ENCODE measurements around the gene KLC3.

The KLC3 gene

GRCh38 chr19:45349430-45349941 lies 8.9 kb downstream of the KLC3 start:
- H3K36me3 ChIP-seq (ENCODE audit: insufficient read depth, low read length) = peaks cover 37% of the 10 kb centered on the region
- no peaks in the 10 kb centered on the region for H3F3A ChIP-seq (ENCODE audit: insufficient read depth, low read length)
- no peaks in the 10 kb centered on the region for H3K9me2 ChIP-seq (ENCODE audit: low read depth, low read length)
- peaks cover 13% of the 10 kb centered on the region; the same call in 1 of the 2 replicates for H3K27me3 ChIP-seq (ENCODE audit: insufficient read depth, low read length)
- no peak overlapping the region for H3K4me3 ChIP-seq (ENCODE audit: low read depth, low read length, poor library complexity, severe bottlenecking)
- TF ChIP-seq EZH2 (IDR thresholded peaks at IDR 0.05; ENCODE audit: borderline replicate concordance, low read length) = no peak
- no peak for TF ChIP-seq CTCF (IDR thresholded peaks at IDR 0.05; ENCODE audit: low read length)
- no peak overlapping the region for H3K4me2 ChIP-seq (ENCODE audit: low read length)
- no peaks in the 10 kb centered on the region for H3K4me1 ChIP-seq (ENCODE audit: insufficient read depth, low read length, severe bottlenecking)
- H2AFZ ChIP-seq (ENCODE audit: low read length) = no peak overlapping the region
- no peak overlapping the region for H3K27ac ChIP-seq (ENCODE audit: low read depth, low read length, poor library complexity, severe bottlenecking)
- no peaks in the 10 kb centered on the region for H3K9me3 ChIP-seq (ENCODE audit: low read length)
- no peaks in the 10 kb centered on the region for H3K79me2 ChIP-seq (ENCODE audit: insufficient read depth, low read length)
- no peak overlapping the region for H3K9ac ChIP-seq (ENCODE audit: low read length)
- no peaks in the 10 kb centered on the region for H4K20me1 ChIP-seq (ENCODE audit: insufficient read depth, low read length)

- H3K79me2 ChIP-seq (ENCODE audit: insufficient read depth, low read length) = no peaks in the 10 kb centered on the region
- H4K20me1 ChIP-seq (ENCODE audit: insufficient read depth, low read length) = no peaks in the 10 kb centered on the region
- no peaks in the 10 kb centered on the region for H3F3A ChIP-seq (ENCODE audit: insufficient read depth, low read length)
- H3K9ac ChIP-seq (ENCODE audit: low read length) = no peak overlapping the region
- peaks cover 47% of the 10 kb centered on the region for H3K36me3 ChIP-seq (ENCODE audit: insufficient read depth, low read length)
- no peak overlapping the region for H3K4me2 ChIP-seq (ENCODE audit: low read length)
- no peaks in the 10 kb centered on the region for H3K9me2 ChIP-seq (ENCODE audit: low read depth, low read length)
- no peak overlapping the region for H2AFZ ChIP-seq (ENCODE audit: low read length)
- H3K27ac ChIP-seq (ENCODE audit: low read depth, low read length, poor library complexity, severe bottlenecking) = no peak overlapping the region
- H3K4me3 ChIP-seq (ENCODE audit: low read depth, low read length, poor library complexity, severe bottlenecking) = no peak overlapping the region
- H3K27me3 ChIP-seq (ENCODE audit: insufficient read depth, low read length) = peaks cover 7% of the 10 kb centered on the region; the same call in 1 of the 2 replicates
- no peaks in the 10 kb centered on the region for H3K9me3 ChIP-seq (ENCODE audit: low read length)
- H3K4me1 ChIP-seq (ENCODE audit: insufficient read depth, low read length, severe bottlenecking) = no peaks in the 10 kb centered on the region
- TF ChIP-seq CTCF (IDR thresholded peaks at IDR 0.05; ENCODE audit: low read length) = no peak
- no peak for TF ChIP-seq EZH2 (IDR thresholded peaks at IDR 0.05; ENCODE audit: borderline replicate concordance, low read length)
Measured at GRCh38 chr19:45350477-45351058, 10.0 kb downstream of the KLC3 start.

- Histone ChIP-seq H3K36me3 (ENCODE audit: insufficient read depth, low read length) (peaks cover 56% of the 10 kb centered on the region), H3K9ac (ENCODE audit: low read length) (no peak overlapping the region), H3K9me2 (ENCODE audit: low read depth, low read length) (no peaks in the 10 kb centered on the region)
Measured at GRCh38 chr19:45351401-45351952, 10.9 kb downstream of the KLC3 start.

More at GRCh38 chr19:45351401-45351952, 10.9 kb downstream of the KLC3 start:
- TF ChIP-seq CTCF (IDR thresholded peaks at IDR 0.05; ENCODE audit: low read length) = no peak
- TF ChIP-seq EZH2 (IDR thresholded peaks at IDR 0.05; ENCODE audit: borderline replicate concordance, low read length) = no peak
- Histone ChIP-seq H4K20me1 (ENCODE audit: insufficient read depth, low read length) (no peaks in the 10 kb centered on the region), H3K9me3 (ENCODE audit: low read length) (no peaks in the 10 kb centered on the region), H3K4me3 (ENCODE audit: low read depth, low read length, poor library complexity, severe bottlenecking) (no peak overlapping the region), H3K79me2 (ENCODE audit: insufficient read depth, low read length) (no peaks in the 10 kb centered on the region), H3K27me3 (ENCODE audit: insufficient read depth, low read length) (peaks cover 3% of the 10 kb centered on the region; the same call in 1 of the 2 replicates), H2AFZ (ENCODE audit: low read length) (no peak overlapping the region), H3K4me1 (ENCODE audit: insufficient read depth, low read length, severe bottlenecking) (no peaks in the 10 kb centered on the region), H3K27ac (ENCODE audit: low read depth, low read length, poor library complexity, severe bottlenecking) (no peak overlapping the region), H3F3A (ENCODE audit: insufficient read depth, low read length) (no peaks in the 10 kb centered on the region), H3K4me2 (ENCODE audit: low read length) (no peak overlapping the region)

Data from OCI-LY1 (cell line).